Sigmoid colon (tissue), 7 donors: ENCODE results near the gene KLK14. TPM values are rescaled to one million over a fixed set of nuclear protein-coding genes. Genes with fewer than 3 reads are reported as not detected.

ENCODE experiments used
- DNase-seq: peaks from one replicate; pipeline ENCODE4 v3.0.0-alpha.2; 2019
- H3K27ac ChIP-seq, 4 donors: fragments of 200-600 bp; sonication (generic); one replicate each; pipeline ENCODE4 v1.5.1; 2016 to 2019; ENCODE audit warnings: mild to moderate bottlenecking in 1 of 4
- H3K27me3 ChIP-seq, 3 donors: fragments of 200-600 bp; sonication (generic); one replicate each; pipeline ENCODE4 v1.5.1; 2019; ENCODE audit warnings: mild to moderate bottlenecking in 1 of 3
- H3K36me3 ChIP-seq, 4 donors: fragments of 200-600 bp; sonication (generic); one replicate each; pipeline ENCODE4 v1.5.1; 2016 to 2019
- H3K4me1 ChIP-seq, 4 donors: fragments of 200-600 bp; sonication (generic); one replicate each; pipeline ENCODE4 v1.5.1; 2017 to 2019
- H3K4me3 ChIP-seq, 4 donors: fragments of 200-600 bp; sonication (generic); one replicate each; pipeline ENCODE4 v1.5.1; 2017 to 2019; ENCODE audit warnings: mild to moderate bottlenecking in 2 of 4, moderate library complexity in 1 of 4
- H3K9me3 ChIP-seq, 4 donors: fragments of 200-600 bp in 3 of 4; sonication (generic) in 3 of 4; one replicate each; pipeline versions ENCODE4 v1.5.1 to v1.6.1; 2013 to 2019
- CTCF ChIP-seq, 4 experiments: fragments of 450-650 bp in 3 of 4; fragments of 200-600 bp in 1 of 4; IDR thresholded peaks; one replicate each; pipeline ENCODE4 v1.5.1; 2016 to 2019; ENCODE audit warnings: antibody characterized with exemption in 4 of 4, mild to moderate bottlenecking in 3 of 4, moderate library complexity in 2 of 4
- EP300 ChIP-seq, 4 donors: sonication (generic); formaldehyde crosslinking; IDR thresholded peaks; one replicate each; pipeline ENCODE4 v1.6.1; 2017; ENCODE audit warnings: antibody characterized with exemption in 4 of 4
- POLR2A ChIP-seq, 2 donors: fragments of 450-650 bp; IDR thresholded peaks; one replicate each; pipeline ENCODE4 v1.6.1; 2016; ENCODE audit warnings: antibody characterized with exemption in 2 of 2, mild to moderate bottlenecking in 2 of 2, moderate library complexity in 2 of 2
- POLR2AphosphoS5 ChIP-seq, 4 donors: sonication (generic); formaldehyde crosslinking; IDR thresholded peaks; one replicate each; pipeline ENCODE4 v1.6.1; 2017; ENCODE audit warnings: antibody characterized with exemption in 4 of 4
- WGBS, 2 donors: extraction: QIAGEN DNeasy Blood & Tissue Kit; methylation state at CpG; one replicate each; pipeline ENCODE4 v1.1.7; 2013; 5-methylcytosine and 5-hydroxymethylcytosine counted together
- intact Hi-C: fragments of 100-400 bp; cut with DNase I; formaldehyde crosslinking; loops from one replicate; pipeline ENCODE4 v1.15.1; 2023
- polyA plus RNA-seq, 3 donors: library from polyadenylated mRNA; stranded (reverse); fragments of 200-250 nt; gene quantifications; one replicate each; pipeline ENCODE4 v1.2.3, GENCODE V29; 2013
- total RNA-seq, 4 donors: library from RNA; depleted of rRNA; stranded (reverse); fragments of >200 nt; gene quantifications; one replicate each; pipeline ENCODE4 v1.1.0, GENCODE V29; 2016
- donor health status: healthy with polysubstance abuse.
- donor health status: Bipolar disorder and iron deficiency.
- donor health status: healthy.

The KLK14 gene
- total and polyA plus RNA-seq, 7 donors, result 0.51 TPM; not detected in 6

GRCh38 chr19:51031880-51032225 is 50.8 kb downstream of the KLK14 start:
- H3K36me3 ChIP-seq, result no peaks in the 10 kb centered on the region
- no peak overlapping the region for H3K4me3 ChIP-seq
- TF ChIP-seq POLR2AphosphoS5 (IDR thresholded peaks at IDR 0.05) (no peak), POLR2A (IDR thresholded peaks at IDR 0.05) (no peak), CTCF (IDR thresholded peaks at IDR 0.05) (no peak), EP300 (IDR thresholded peaks at IDR 0.05) (no peak)
- intact Hi-C loops, result no loop called here
- no peaks in the 10 kb centered on the region for H3K9me3 ChIP-seq
- peaks cover 0 to 44% (median 0%) of the 10 kb centered on the region in 3 donors for H3K27me3 ChIP-seq
- peak; percentile 38 for DNase-seq
- H3K4me1 ChIP-seq, result no peaks in the 10 kb centered on the region
- no peak overlapping the region for H3K27ac ChIP-seq
- 92% methylated on average over 28 of the region's 28 CpGs for WGBS, 2 donors

DNA sequence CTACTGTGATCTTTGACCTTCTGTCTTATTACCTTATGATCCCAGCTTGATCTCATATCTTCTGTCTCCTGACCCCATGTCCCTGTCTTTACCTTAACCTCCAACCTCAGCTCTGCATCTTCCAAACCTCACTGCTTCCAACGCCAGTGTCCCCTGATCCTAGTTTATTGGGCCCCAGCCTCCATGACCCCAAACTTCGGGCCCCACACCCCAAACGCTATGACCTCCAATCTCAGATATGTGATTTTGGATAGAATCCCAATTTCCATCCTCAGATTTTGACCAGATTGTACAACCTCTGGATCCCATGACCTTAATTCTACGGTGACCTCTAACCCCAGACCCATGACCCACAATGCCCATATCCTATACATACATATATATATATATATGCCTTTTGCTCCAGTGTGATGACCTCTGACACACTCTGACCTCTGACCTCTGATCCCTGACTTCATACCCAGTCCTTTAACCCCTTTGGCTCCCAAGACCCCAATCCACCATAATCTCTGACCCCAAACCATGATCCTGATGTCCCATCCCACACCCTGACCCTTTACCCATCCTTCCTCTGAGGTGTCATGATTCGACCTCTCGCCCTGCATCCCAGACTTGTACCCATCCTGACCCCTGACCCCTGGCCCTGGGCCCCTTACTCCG is 51.3 kb downstream of the KLK14 start:
- WGBS, 2 donors, result 82 to 91% methylated on average over 7 of the region's 7 CpGs
- H3K27me3 ChIP-seq, result peaks cover 0 to 50% (median 1%) of the 10 kb centered on the region in 3 donors
- DNase-seq, result peak; percentile 29
- no peak overlapping the region for H3K27ac ChIP-seq
- intact Hi-C loops, result no loop called here
- no peaks in the 10 kb centered on the region for H3K36me3 ChIP-seq
- no peaks in the 10 kb centered on the region for H3K4me1 ChIP-seq
- no peak for TF ChIP-seq CTCF (IDR thresholded peaks at IDR 0.05)
- TF ChIP-seq POLR2A (IDR thresholded peaks at IDR 0.05), result no peak
- no peak for TF ChIP-seq POLR2AphosphoS5 (IDR thresholded peaks at IDR 0.05)
- TF ChIP-seq EP300 (IDR thresholded peaks at IDR 0.05), result no peak
- no peak overlapping the region for H3K4me3 ChIP-seq
- H3K9me3 ChIP-seq, result no peaks in the 10 kb centered on the region

DNA sequence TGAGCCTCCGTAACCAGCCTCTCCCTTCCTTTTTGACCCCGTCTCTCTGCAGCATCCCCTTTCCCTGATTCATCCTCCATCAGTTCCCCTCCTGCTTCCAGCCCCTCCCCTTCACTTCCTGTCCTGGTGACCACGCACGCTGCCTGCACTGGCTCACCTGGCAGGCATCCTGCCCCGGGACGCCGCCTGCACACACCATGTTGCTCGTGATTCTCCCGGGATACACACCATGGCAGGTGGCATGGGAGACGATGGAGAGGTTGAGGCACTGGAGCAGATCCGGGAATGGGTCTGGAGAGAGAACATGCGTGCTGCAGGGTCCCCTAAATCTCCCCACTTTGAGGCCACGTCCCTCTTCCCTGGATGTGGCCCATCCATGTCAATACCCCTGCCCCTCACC is 52.1 kb downstream of the KLK14 start:
- Histone ChIP-seq H3K4me1 (no peaks in the 10 kb centered on the region), H3K36me3 (no peaks in the 10 kb centered on the region), H3K27ac (no peak overlapping the region), H3K27me3 (peaks cover 0 to 56% (median 8%) of the 10 kb centered on the region in 3 donors), H3K4me3 (no peak overlapping the region), H3K9me3 (no peaks in the 10 kb centered on the region)
- intact Hi-C loops, result no loop called here
- WGBS, 2 donors, result 76 to 78% methylated on average over 13 of the region's 13 CpGs
- DNase-seq, result peak; percentile 52
- TF ChIP-seq CTCF (IDR thresholded peaks at IDR 0.05) (no peak), POLR2A (IDR thresholded peaks at IDR 0.05) (no peak), EP300 (IDR thresholded peaks at IDR 0.05) (no peak), POLR2AphosphoS5 (IDR thresholded peaks at IDR 0.05) (no peak)

- Histone ChIP-seq H3K36me3 (no peaks in the 10 kb centered on the region), H3K27ac (no peak overlapping the region), H3K4me3 (no peak overlapping the region), H3K4me1 (no peaks in the 10 kb centered on the region), H3K27me3 (peaks cover 0 to 62% (median 16%) of the 10 kb centered on the region in 3 donors), H3K9me3 (no peaks in the 10 kb centered on the region)
- DNase-seq, result peak; percentile 10
- 72 to 78% methylated on average over 2 of the region's 2 CpGs for WGBS, 2 donors
- no peak for TF ChIP-seq POLR2A (IDR thresholded peaks at IDR 0.05)
- TF ChIP-seq CTCF (IDR thresholded peaks at IDR 0.05), result no peak
- no peak for TF ChIP-seq POLR2AphosphoS5 (IDR thresholded peaks at IDR 0.05)
- TF ChIP-seq EP300 (IDR thresholded peaks at IDR 0.05), result no peak
- intact Hi-C loops, result no loop called here
These were observed 53.0 kb downstream of the KLK14 start for GRCh38 chr19:51029718-51030117.

Other genes with a start within 250 kb of the KLK14 start
- not detected for gene KLK15, start 249.3 kb downstream of the KLK14 start, total RNA-seq
- gene KLK15, start 249.3 kb downstream of the KLK14 start, polyA plus RNA-seq, result 10 to 100 TPM in 1 of 3 donors, 1 to 10 TPM in 2; 2.1 to 10.2 (median 2.8) TPM
- not detected for gene KLK3, start 228.0 kb downstream of the KLK14 start, total RNA-seq
- gene KLK3, start 228.0 kb downstream of the KLK14 start, polyA plus RNA-seq, result 1 to 10 TPM; 1.8 to 4.2 (median 3.0) TPM
- gene KLK2, start 209.4 kb downstream of the KLK14 start, total RNA-seq, result not detected
- gene KLK2, start 209.4 kb downstream of the KLK14 start, polyA plus RNA-seq, result under 1 TPM in 1 of 3 donors, not detected in 2; 0.28 TPM
- not detected for gene KLK4, start 171.5 kb downstream of the KLK14 start, total RNA-seq
- gene KLK4, start 171.5 kb downstream of the KLK14 start, polyA plus RNA-seq, result 1 to 10 TPM in 2 of 3 donors, under 1 TPM in 1; 0.39 to 2.8 (median 1.2) TPM
- gene KLK5, start 129.8 kb downstream of the KLK14 start, total RNA-seq, result not detected
- not detected for gene KLK5, start 129.8 kb downstream of the KLK14 start, polyA plus RNA-seq
- not detected for gene KLK6, start 113.3 kb downstream of the KLK14 start, total RNA-seq
- gene KLK6, start 113.3 kb downstream of the KLK14 start, polyA plus RNA-seq, result not detected
- not detected for gene KLK7, start 99.0 kb downstream of the KLK14 start, total RNA-seq
- not detected for gene KLK7, start 99.0 kb downstream of the KLK14 start, polyA plus RNA-seq
- gene KLK8, start 81.3 kb downstream of the KLK14 start, total RNA-seq, result not detected
- gene KLK8, start 81.3 kb downstream of the KLK14 start, polyA plus RNA-seq, result not detected
- 1 to 10 TPM in 1 of 4 donors, under 1 TPM in 1, not detected in 2; 0.82 to 2.5 TPM for gene KLK10, start 63.2 kb downstream of the KLK14 start, total RNA-seq
- under 1 TPM; 0.60 to 0.69 (median 0.67) TPM for gene KLK10, start 63.2 kb downstream of the KLK14 start, polyA plus RNA-seq
- under 1 TPM in 1 of 4 donors, not detected in 3; 0.71 TPM for gene KLK11, start 56.3 kb downstream of the KLK14 start, total RNA-seq
- under 1 TPM in 1 of 3 donors, not detected in 2; 0.76 TPM for gene KLK11, start 56.3 kb downstream of the KLK14 start, polyA plus RNA-seq
- not detected for gene KLK12, start 47.9 kb downstream of the KLK14 start, total RNA-seq
- 1 to 10 TPM in 1 of 3 donors, not detected in 2; 2.6 TPM for gene KLK12, start 47.9 kb downstream of the KLK14 start, polyA plus RNA-seq
- not detected for gene KLK13, start 17.8 kb downstream of the KLK14 start, total RNA-seq
- under 1 TPM in 2 of 3 donors, not detected in 1; 0.58 to 0.60 TPM for gene KLK13, start 17.8 kb downstream of the KLK14 start, polyA plus RNA-seq
- 1 to 10 TPM; 5.7 to 9.0 (median 7.3) TPM for gene CTU1, start 25.5 kb upstream of the KLK14 start, total RNA-seq
- gene CTU1, start 25.5 kb upstream of the KLK14 start, polyA plus RNA-seq, result 1 to 10 TPM in 1 of 3 donors, under 1 TPM in 2; 0.60 to 2.4 (median 0.92) TPM
- 1 to 10 TPM; 2.5 to 9.5 (median 7.0) TPM for gene SIGLEC9, start 42.0 kb upstream of the KLK14 start, total RNA-seq
- 1 to 10 TPM; 2.4 to 8.8 (median 2.9) TPM for gene SIGLEC9, start 42.0 kb upstream of the KLK14 start, polyA plus RNA-seq
- 1 to 10 TPM; 1.1 to 3.0 (median 1.9) TPM for gene SIGLEC7, start 59.4 kb upstream of the KLK14 start, total RNA-seq
- gene SIGLEC7, start 59.4 kb upstream of the KLK14 start, polyA plus RNA-seq, result 1 to 10 TPM; 1.8 to 8.3 (median 3.1) TPM
- 1 to 10 TPM; 2.5 to 7.1 (median 4.8) TPM for gene CD33, start 142.2 kb upstream of the KLK14 start, total RNA-seq
- gene CD33, start 142.2 kb upstream of the KLK14 start, polyA plus RNA-seq, result 1 to 10 TPM; 3.6 to 8.1 (median 4.2) TPM
- not detected for gene SIGLECL1, start 168.2 kb upstream of the KLK14 start, total RNA-seq
- gene SIGLECL1, start 168.2 kb upstream of the KLK14 start, polyA plus RNA-seq, result not detected
- gene IGLON5, start 228.8 kb upstream of the KLK14 start, total RNA-seq, result 1 to 10 TPM in 1 of 4 donors, not detected in 3; 1.4 TPM
- under 1 TPM in 1 of 3 donors, not detected in 2; 0.26 TPM for gene IGLON5, start 228.8 kb upstream of the KLK14 start, polyA plus RNA-seq